Caco-2 (cell line): Measurements from ENCODE around the gene CHIC2. TPM values are rescaled to one million over a fixed set of nuclear protein-coding genes. Genes with fewer than 3 reads are reported as not detected.
A peak's percentile ranks its signal among the peaks of the same experiment; 100 is the strongest.

Source experiments
- BruUV-seq: library from RNA; stranded (reverse); fragments of 400-500 nt; replicated peaks from 2 replicates; lab custom pipeline; 2021; lab: Mats Ljungman, UMichigan
- CTCF ChIA-PET: fragments of 300-600 bp; sonication (Branson Sonifier 250); formaldehyde crosslinking; loops from one replicate; lab custom pipeline; 2022; ENCODE audit warnings: antibody characterized with exemption; lab: Charles Lee
- POLR2A ChIA-PET: fragments of 300-600 bp; sonication (Branson Sonifier 250); formaldehyde crosslinking; loops from one replicate; lab custom pipeline; 2022; ENCODE audit warnings: antibody characterized with exemption; lab: Charles Lee
- DNase-seq, 2 experiments: peaks; one replicate each; pipeline versions ENCODE4 v3.0.0 to v3.0.0-alpha.2; 2020 to 2022
- H3K27me3 ChIP-seq: replicated peaks from 2 replicates; pipeline ENCODE4 v1.6.0; 2011; ENCODE audit warnings: low read length; ENCODE audit not compliant: control insufficient read depth, insufficient read depth
- H3K36me3 ChIP-seq: 2 replicates; pipeline ENCODE4 v1.5.1; 2011; ENCODE audit warnings: low read length; ENCODE audit not compliant: control insufficient read depth, insufficient read depth
- H3K4me1 ChIP-seq: fragments of 250-450 bp; sonication (Bioruptor Pico); 2 replicates; pipeline ENCODE4 v1.5.1; 2020; ENCODE audit warnings: mild to moderate bottlenecking
- H3K4me3 ChIP-seq: 2 replicates; pipeline ENCODE4 v1.5.1; 2011; ENCODE audit warnings: low read depth, mild to moderate bottlenecking, control low read depth, low read length
- H3K9me3 ChIP-seq: fragments of 250-450 bp; sonication (Bioruptor Pico); 2 replicates; pipeline ENCODE4 v1.5.1; 2020; ENCODE audit warnings: mild to moderate bottlenecking, moderate library complexity
- H3K27ac Mint-ChIP-seq: one replicate; pipeline ENCODE4 v1.8.0; 2022; ENCODE audit warnings: mixed read lengths; ENCODE audit not compliant: unreplicated experiment
- H3K27me3 Mint-ChIP-seq: one replicate; pipeline ENCODE4 v1.8.0; 2022; ENCODE audit warnings: mixed read lengths; ENCODE audit not compliant: insufficient read depth, unreplicated experiment
- H3K36me3 Mint-ChIP-seq: one replicate; pipeline ENCODE4 v1.8.0; 2022; ENCODE audit warnings: mild to moderate bottlenecking, mixed read lengths; ENCODE audit not compliant: insufficient read depth, unreplicated experiment
- H3K4me1 Mint-ChIP-seq: one replicate; pipeline ENCODE4 v1.8.0; 2022; ENCODE audit warnings: low read depth, mixed read lengths; ENCODE audit not compliant: unreplicated experiment
- H3K4me3 Mint-ChIP-seq: one replicate; pipeline ENCODE4 v1.8.0; 2022; ENCODE audit warnings: mild to moderate bottlenecking, moderate library complexity, mixed read lengths; ENCODE audit not compliant: unreplicated experiment
- H3K9me3 Mint-ChIP-seq: one replicate; pipeline ENCODE4 v1.8.0; 2022; ENCODE audit warnings: mixed read lengths; ENCODE audit not compliant: unreplicated experiment
- CTCF ChIP-seq, 2 experiments: fragments of 200-600 bp in 1 of 2; IDR thresholded peaks; 1 replicate in 1 of 2; 2 replicates in 1 of 2; pipeline versions ENCODE4 v1.5.1 to v1.8.0; 2011 to 2022; ENCODE audit warnings: antibody characterized with exemption in 1 of 2, control low read depth in 1 of 2, inconsistent platforms in 1 of 2, low read depth in 1 of 2, low read length in 1 of 2, mild to moderate bottlenecking in 1 of 2, moderate library complexity in 1 of 2; ENCODE audit not compliant: insufficient read depth in 1 of 2, severe bottlenecking in 1 of 2, unreplicated experiment in 1 of 2
- intact Hi-C: fragments of 100-400 bp; cut with micrococcal nuclease; formaldehyde crosslinking; loops from one replicate; pipeline ENCODE4 v1.10.0; 2022; ENCODE audit not compliant: unreplicated experiment
- total RNA-seq: library from RNA; stranded (reverse); gene quantifications from 2 replicates; pipeline ENCODE4 v1.2.3, GENCODE V29; 2022

The CHIC2 gene
- total RNA-seq, 1 experiment from 2014 or later = 30.0 TPM

GRCh38 chr4:54100595-54101189, 36.3 kb upstream of the CHIC2 start:
- Histone ChIP-seq H3K4me1 (peaks cover 5% of the 10 kb centered on the region; the same call in 1 of the 2 replicates), H3K36me3 (no peaks in the 10 kb centered on the region), H3K9me3 (no peaks in the 10 kb centered on the region), H3K4me3 (peak overlapping the region; percentile 36), H3K27me3 (no peaks in the 10 kb centered on the region)
- no peak for TF ChIP-seq CTCF (IDR thresholded peaks at IDR 0.05; ENCODE audit: insufficient read depth in 1 of 2, low read depth in 1 of 2, low read length in 1 of 2, severe bottlenecking in 1 of 2, unreplicated experiment in 1 of 2)
- H3K9me3 Mint-ChIP-seq = no peaks in the 10 kb centered on the region
- H3K36me3 Mint-ChIP-seq = no peaks in the 10 kb centered on the region
- intact Hi-C loops = loop anchor here (1.0 kb wide), 1 partner anchor 44 kb away; no protein-coding TSS in a partner anchor
- H3K4me1 Mint-ChIP-seq = no peaks in the 10 kb centered on the region
- H3K4me3 Mint-ChIP-seq = peak overlapping the region; percentile 78
- ChIA-PET POLR2A (no interaction called here), CTCF (no interaction called here)
- H3K27me3 Mint-ChIP-seq = peaks cover 13% of the 10 kb centered on the region
- BruUV-seq = no TSS peak
- DNase-seq = peak in 1 of 2 experiments; percentile 29
- no peak overlapping the region for H3K27ac Mint-ChIP-seq

DNA sequence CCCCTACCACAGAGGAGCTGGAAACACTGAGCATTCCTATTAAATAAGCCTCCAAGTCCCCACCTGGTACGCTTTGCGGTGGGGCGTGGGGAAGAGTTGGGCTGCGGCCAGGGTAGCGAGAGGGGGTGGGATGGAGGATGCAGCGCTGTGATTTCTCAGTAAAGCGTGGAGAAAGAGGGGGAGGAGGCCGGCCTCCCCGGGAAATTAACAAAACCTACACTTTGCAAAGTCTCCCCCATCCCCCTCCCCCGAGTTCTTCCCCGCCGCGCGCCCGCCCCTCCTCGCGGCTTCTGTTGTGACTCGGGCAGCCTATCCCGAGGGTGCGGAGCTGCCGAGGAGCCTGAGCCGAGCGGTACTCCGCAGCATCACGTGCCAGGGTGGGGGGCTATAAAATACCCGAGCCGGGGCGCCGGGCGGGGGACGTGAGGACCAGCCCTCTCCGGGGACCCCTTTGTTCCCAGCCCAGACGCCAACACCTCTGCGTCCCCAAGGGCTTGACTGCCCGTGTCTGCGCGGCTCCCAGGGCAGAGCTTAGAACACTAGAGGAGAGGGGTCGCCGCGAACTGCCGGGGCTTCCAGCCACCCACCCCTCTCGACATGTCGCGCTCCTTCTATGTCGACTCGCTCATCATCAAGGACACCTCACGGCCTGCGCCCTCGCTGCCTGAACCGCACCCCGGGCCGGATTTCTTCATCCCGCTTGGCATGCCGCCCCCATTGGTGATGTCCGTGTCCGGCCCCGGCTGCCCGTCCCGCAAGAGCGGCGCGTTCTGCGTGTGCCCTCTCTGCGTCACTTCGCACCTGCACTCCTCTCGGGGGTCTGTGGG, 35.6 kb upstream of the CHIC2 start, which contains the start of gene GSX2:
Gene GSX2, plus strand, starts transcription at position 416 of the 827 bp plus-strand sequence. Its CDS starts 182 bp downstream, at position 598.
- no peaks in the 10 kb centered on the region for H3K9me3 Mint-ChIP-seq
- POLR2A ChIA-PET = no interaction called here
- peak within 1 kb of the TSS; percentile 36 for H3K4me3 ChIP-seq
- peaks cover 13% of the 10 kb centered on the region for H3K27me3 Mint-ChIP-seq
- DNase-seq = peak in 1 of 2 experiments; percentile 21
- no peaks in the 10 kb centered on the region for H3K9me3 ChIP-seq
- no peak for TF ChIP-seq CTCF (IDR thresholded peaks at IDR 0.05; ENCODE audit: insufficient read depth in 1 of 2, low read depth in 1 of 2, low read length in 1 of 2, severe bottlenecking in 1 of 2, unreplicated experiment in 1 of 2)
- H3K4me1 Mint-ChIP-seq = no peaks in the 10 kb centered on the region
- intact Hi-C loops = no loop called here
- CTCF ChIA-PET = no interaction called here
- H3K4me3 Mint-ChIP-seq = peak within 1 kb of the TSS; percentile 78
- H3K36me3 Mint-ChIP-seq = no peaks in the 10 kb centered on the region
- H3K27me3 ChIP-seq = no peaks in the 10 kb centered on the region
- no peaks in the 10 kb centered on the region for H3K36me3 ChIP-seq
- H3K27ac Mint-ChIP-seq = no peak within 1 kb of the TSS
- peaks cover 5% of the 10 kb centered on the region; the same call in 1 of the 2 replicates for H3K4me1 ChIP-seq
- no TSS peak for BruUV-seq

DNA sequence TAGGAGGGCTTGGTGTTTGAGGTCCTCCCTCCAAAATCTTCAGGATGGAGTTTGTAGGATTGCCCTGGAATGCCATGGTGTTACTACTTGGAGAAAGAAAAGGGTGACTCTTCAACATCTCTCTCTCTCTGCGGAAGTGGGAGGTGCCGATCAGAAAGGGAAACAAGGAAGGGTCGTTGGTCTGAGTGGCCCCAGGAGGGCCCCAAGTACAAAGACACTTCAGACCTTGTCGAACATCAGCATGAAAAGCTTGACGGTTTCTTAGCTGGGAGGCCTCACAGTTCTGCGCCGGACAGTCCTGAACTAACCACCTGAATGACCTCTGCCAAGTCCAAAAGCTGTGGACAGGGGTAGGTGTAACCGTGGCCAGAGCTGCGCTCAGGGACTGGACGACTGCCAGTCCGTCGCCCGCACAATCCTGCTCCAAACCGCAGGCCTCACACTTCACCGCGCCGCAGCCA, 34.9 kb upstream of the CHIC2 start:
- Histone ChIP-seq H3K27me3 (no peaks in the 10 kb centered on the region), H3K4me3 (no peak overlapping the region), H3K9me3 (no peaks in the 10 kb centered on the region), H3K4me1 (peaks cover 5% of the 10 kb centered on the region; the same call in 1 of the 2 replicates), H3K36me3 (no peaks in the 10 kb centered on the region)
- Mint-ChIP-seq H3K27me3 (peaks cover 13% of the 10 kb centered on the region), H3K4me1 (no peaks in the 10 kb centered on the region), H3K36me3 (no peaks in the 10 kb centered on the region), H3K4me3 (peak overlapping the region; percentile 78), H3K27ac (no peak overlapping the region), H3K9me3 (no peaks in the 10 kb centered on the region)
- no peak for TF ChIP-seq CTCF (IDR thresholded peaks at IDR 0.05; ENCODE audit: insufficient read depth in 1 of 2, low read depth in 1 of 2, low read length in 1 of 2, severe bottlenecking in 1 of 2, unreplicated experiment in 1 of 2)
- DNase-seq = no peak
- BruUV-seq = no TSS peak
- ChIA-PET POLR2A (no interaction called here), CTCF (no interaction called here)
- intact Hi-C loops = no loop called here
